ENCODE data around the gene RASSF6. TPM values are rescaled to one million over a fixed set of nuclear protein-coding genes. Genes with fewer than 3 reads are reported as not detected.

The RASSF6 gene
- total RNA-seq, 1 donor from 2014 or later, result not detected

DNA sequence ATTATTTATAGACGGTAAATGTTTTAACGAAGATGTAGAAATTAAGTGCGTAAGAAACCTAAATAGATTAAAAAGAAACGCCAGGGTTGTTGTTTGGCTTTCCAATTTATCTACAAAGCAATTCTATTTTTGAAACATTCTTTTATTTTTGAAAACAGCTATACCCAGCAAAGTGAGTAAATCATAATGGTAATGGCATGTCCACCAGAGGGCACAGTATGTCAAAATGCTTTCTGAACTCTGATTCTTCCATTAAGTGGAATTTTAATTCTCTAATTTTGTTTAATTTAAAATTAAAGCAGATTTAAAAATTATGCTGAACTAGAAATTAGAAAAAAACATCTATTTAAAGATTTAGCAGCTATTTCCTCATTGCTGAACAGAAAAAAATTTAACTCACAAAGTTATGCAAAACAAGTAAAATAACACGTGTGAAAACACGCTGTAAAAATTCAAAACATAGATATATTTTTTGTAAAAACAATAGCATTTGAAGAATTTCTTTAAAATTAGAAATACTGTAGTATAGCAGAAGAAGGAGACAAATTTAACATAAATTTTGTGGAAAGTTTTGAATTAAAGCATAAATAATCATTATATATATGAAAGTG, 26.5 kb downstream of the RASSF6 start:
- Mint-ChIP-seq H3K9me3 (no peaks in the 10 kb centered on the region), H3K4me1 (peaks cover 7% of the 10 kb centered on the region), H3K27ac (no peak overlapping the region), H3K36me3 (no peaks in the 10 kb centered on the region), H3K4me3 (no peak overlapping the region), H3K27me3 (ENCODE audit: insufficient read depth, low read depth) (no peaks in the 10 kb centered on the region)
- Histone ChIP-seq H3K4me3 (no peak overlapping the region), H3K4me2 (no peak overlapping the region), H3K27ac (no peak overlapping the region), H4K20me1 (ENCODE audit: low read depth) (no peaks in the 10 kb centered on the region), H3K79me2 (ENCODE audit: low read depth) (no peaks in the 10 kb centered on the region), H3K4me1 (peaks cover 17% of the 10 kb centered on the region), H3K9me3 (ENCODE audit: low read depth) (no peaks in the 10 kb centered on the region), H3K9ac (no peak overlapping the region), H3K27me3 (no peaks in the 10 kb centered on the region), H3F3A (ENCODE audit: low read depth) (peaks cover 8% of the 10 kb centered on the region), H2AFZ (replicated peaks) (no peak overlapping the region), H3K36me3 (no peaks in the 10 kb centered on the region)
- no peak for TF ChIP-seq EZH2phosphoT487 (IDR thresholded peaks at IDR 0.05)
- TF ChIP-seq, protein P1, sequence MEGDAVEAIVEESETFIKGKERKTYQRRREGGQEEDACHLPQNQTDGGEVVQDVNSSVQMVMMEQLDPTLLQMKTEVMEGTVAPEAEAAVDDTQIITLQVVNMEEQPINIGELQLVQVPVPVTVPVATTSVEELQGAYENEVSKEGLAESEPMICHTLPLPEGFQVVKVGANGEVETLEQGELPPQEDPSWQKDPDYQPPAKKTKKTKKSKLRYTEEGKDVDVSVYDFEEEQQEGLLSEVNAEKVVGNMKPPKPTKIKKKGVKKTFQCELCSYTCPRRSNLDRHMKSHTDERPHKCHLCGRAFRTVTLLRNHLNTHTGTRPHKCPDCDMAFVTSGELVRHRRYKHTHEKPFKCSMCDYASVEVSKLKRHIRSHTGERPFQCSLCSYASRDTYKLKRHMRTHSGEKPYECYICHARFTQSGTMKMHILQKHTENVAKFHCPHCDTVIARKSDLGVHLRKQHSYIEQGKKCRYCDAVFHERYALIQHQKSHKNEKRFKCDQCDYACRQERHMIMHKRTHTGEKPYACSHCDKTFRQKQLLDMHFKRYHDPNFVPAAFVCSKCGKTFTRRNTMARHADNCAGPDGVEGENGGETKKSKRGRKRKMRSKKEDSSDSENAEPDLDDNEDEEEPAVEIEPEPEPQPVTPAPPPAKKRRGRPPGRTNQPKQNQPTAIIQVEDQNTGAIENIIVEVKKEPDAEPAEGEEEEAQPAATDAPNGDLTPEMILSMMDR (IDR thresholded peaks at IDR 0.05), result peak; percentile 64
- no peak for TF ChIP-seq EZH2 (IDR thresholded peaks at IDR 0.05)
- DNase-seq (ENCODE audit: low spot score), result peak; percentile 27

DNA sequence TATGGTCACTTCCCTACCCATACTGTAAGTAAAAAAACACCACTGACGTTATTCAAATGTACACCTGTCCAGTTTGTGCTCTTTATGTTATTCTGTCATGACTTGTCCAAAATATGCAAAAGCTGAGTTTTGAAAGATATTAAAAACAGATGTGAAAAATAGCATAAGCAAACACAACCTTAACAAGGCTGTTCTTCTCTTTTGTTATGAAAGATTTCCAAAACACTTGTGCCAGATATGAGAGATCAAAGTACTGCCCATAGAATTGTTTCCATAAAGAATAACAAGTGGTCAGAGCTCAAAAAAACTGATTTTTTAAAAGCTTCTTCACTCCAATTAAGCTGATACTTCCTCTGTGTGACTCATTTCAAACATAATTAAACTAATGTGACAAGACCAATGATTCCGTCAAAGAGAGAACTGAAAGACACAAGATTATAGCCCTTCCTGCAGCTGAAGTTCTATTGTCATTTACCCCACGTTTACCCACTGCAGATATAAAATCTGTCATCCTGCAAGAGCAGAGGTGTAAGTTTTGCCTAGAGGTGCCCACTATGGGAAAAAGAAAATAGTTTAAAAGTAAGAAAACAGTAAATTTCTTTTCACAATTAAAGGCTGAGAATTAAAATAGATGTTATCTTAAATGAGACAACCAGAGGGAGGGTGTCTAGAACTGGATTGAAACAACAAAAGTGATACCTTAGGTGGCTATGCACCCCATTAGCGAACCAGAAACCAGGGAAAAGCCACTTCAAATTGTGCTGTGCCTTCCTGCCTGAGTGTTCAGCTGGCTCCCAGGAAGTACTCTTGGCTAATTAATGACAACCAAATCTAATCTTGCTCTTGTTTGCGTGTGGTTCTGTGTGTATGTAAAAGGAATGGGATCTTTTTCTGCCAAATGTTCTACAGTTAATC, 30.1 kb downstream of the RASSF6 start:
- no peaks in the 10 kb centered on the region for H3K36me3 Mint-ChIP-seq
- no peaks in the 10 kb centered on the region for H3K9me3 ChIP-seq (ENCODE audit: low read depth)
- TF ChIP-seq, protein P1 (IDR thresholded peaks at IDR 0.05), result no peak
- TF ChIP-seq EZH2 (IDR thresholded peaks at IDR 0.05) (no peak), EZH2phosphoT487 (IDR thresholded peaks at IDR 0.05) (no peak)
- no peak for DNase-seq (ENCODE audit: low spot score)
- no peak overlapping the region for H3K27ac ChIP-seq
- no peak overlapping the region for H3K4me2 ChIP-seq
- no peak overlapping the region for H2AFZ ChIP-seq (replicated peaks)
- H3K4me3 Mint-ChIP-seq, result no peak overlapping the region
- H3F3A ChIP-seq (ENCODE audit: low read depth), result peaks cover 8% of the 10 kb centered on the region
- H3K27ac Mint-ChIP-seq, result no peak overlapping the region
- no peaks in the 10 kb centered on the region for H4K20me1 ChIP-seq (ENCODE audit: low read depth)
- peaks cover 17% of the 10 kb centered on the region for H3K4me1 ChIP-seq
- H3K9ac ChIP-seq, result no peak overlapping the region
- no peaks in the 10 kb centered on the region for H3K36me3 ChIP-seq
- no peaks in the 10 kb centered on the region for H3K79me2 ChIP-seq (ENCODE audit: low read depth)
- H3K4me3 ChIP-seq, result no peak overlapping the region
- H3K27me3 ChIP-seq, result no peaks in the 10 kb centered on the region
- no peaks in the 10 kb centered on the region for H3K9me3 Mint-ChIP-seq
- H3K27me3 Mint-ChIP-seq (ENCODE audit: insufficient read depth, low read depth), result no peaks in the 10 kb centered on the region
- H3K4me1 Mint-ChIP-seq, result peaks cover 7% of the 10 kb centered on the region

DNA sequence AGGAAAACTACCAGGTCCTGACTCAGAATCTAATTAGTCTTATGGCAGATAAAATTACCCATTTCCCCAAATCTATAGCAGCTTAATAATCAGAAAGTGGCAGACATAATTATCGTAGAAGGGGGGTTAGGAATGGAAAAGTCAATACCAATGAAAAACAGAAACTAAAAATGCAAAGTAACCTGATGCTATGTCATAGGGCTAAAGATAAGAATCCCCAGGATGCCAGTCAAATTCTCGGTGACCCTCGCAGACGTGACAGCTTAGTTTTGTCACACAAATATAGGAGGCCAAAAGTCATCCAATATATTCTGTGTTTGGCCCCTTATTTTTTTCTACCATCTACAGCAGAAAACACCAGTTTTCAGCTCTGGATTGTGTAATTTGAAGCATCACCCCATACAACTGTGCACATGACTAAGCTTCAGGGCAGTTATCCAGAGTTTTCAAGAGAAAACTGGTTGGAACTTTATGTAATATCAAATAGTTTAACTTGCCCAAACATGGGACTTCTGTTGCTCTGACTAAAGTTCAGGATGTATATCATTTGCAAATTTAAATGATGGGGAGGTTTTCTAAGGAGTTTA, 30.9 kb downstream of the RASSF6 start:
- Histone ChIP-seq H3K27me3 (no peaks in the 10 kb centered on the region), H3K27ac (no peak overlapping the region), H3K4me3 (no peak overlapping the region), H3K79me2 (ENCODE audit: low read depth) (no peaks in the 10 kb centered on the region), H2AFZ (replicated peaks) (no peak overlapping the region), H3K9ac (no peak overlapping the region), H3K4me1 (peaks cover 17% of the 10 kb centered on the region), H3F3A (ENCODE audit: low read depth) (peaks cover 8% of the 10 kb centered on the region), H3K9me3 (ENCODE audit: low read depth) (no peaks in the 10 kb centered on the region), H4K20me1 (ENCODE audit: low read depth) (no peaks in the 10 kb centered on the region), H3K4me2 (no peak overlapping the region), H3K36me3 (no peaks in the 10 kb centered on the region)
- H3K9me3 Mint-ChIP-seq, result no peaks in the 10 kb centered on the region
- H3K27me3 Mint-ChIP-seq (ENCODE audit: insufficient read depth, low read depth), result no peaks in the 10 kb centered on the region
- peaks cover 7% of the 10 kb centered on the region for H3K4me1 Mint-ChIP-seq
- DNase-seq (ENCODE audit: low spot score), result no peak
- no peak overlapping the region for H3K27ac Mint-ChIP-seq
- no peak overlapping the region for H3K4me3 Mint-ChIP-seq
- no peaks in the 10 kb centered on the region for H3K36me3 Mint-ChIP-seq
- TF ChIP-seq, protein P1 (IDR thresholded peaks at IDR 0.05), result no peak
- TF ChIP-seq EZH2 (IDR thresholded peaks at IDR 0.05), result no peak
- TF ChIP-seq EZH2phosphoT487 (IDR thresholded peaks at IDR 0.05), result no peak

Measured in neural progenitor cell (in vitro differentiated cells).